Lower leg skin (tissue), 4 donors: ENCODE data around the gene OGFR. TPM values are rescaled to one million over a fixed set of nuclear protein-coding genes. Genes with fewer than 3 reads are reported as not detected.

Experiments
- DNase-seq, 2 donors: peaks; one replicate each; pipeline ENCODE4 v3.0.0-alpha.2; 2019; ENCODE audit warnings: low spot score in 2 of 2
- H3K4me3 ChIP-seq: fragments of 200-600 bp; sonication (generic); 2 replicates; pipeline ENCODE4 v1.5.1; 2017; ENCODE audit warnings: mild to moderate bottlenecking, low read depth; ENCODE audit not compliant: poor library complexity, severe bottlenecking
- POLR2A ChIP-seq, 2 donors: fragments of 450-650 bp; IDR thresholded peaks; one replicate each; pipeline ENCODE4 v1.6.1; 2016 to 2017; ENCODE audit warnings: antibody characterized with exemption in 2 of 2, mild to moderate bottlenecking in 1 of 2, moderate library complexity in 1 of 2
- WGBS, 2 donors: methylation state at CpG; one replicate each; pipeline ENCODE4 v1.1.5; 2018; 5-methylcytosine and 5-hydroxymethylcytosine counted together
- intact Hi-C: fragments of 100-400 bp; cut with DNase I; formaldehyde crosslinking; loops from one replicate; pipeline ENCODE4 v1.15.0; 2023; ENCODE audit warnings: low total_unique reads
- total RNA-seq, 4 donors: library from RNA; depleted of rRNA; stranded (reverse); fragments of >200 nt; gene quantifications; one replicate each; pipeline ENCODE4 v1.1.0, GENCODE V29; 2016
- TF ChIP-seq, protein P1 (sequence below), 3 donors: fragments of 450-650 bp; IDR thresholded peaks; one replicate each; pipeline ENCODE4 v1.5.1; 2016; ENCODE audit warnings: antibody characterized with exemption in 3 of 3, mild to moderate bottlenecking in 3 of 3, moderate library complexity in 2 of 3

Gene OGFR
- total RNA-seq, 4 donors from 2014 or later, result 50.3 to 76.9 (median 58.5) TPM

- H3K4me3 ChIP-seq, result no peak overlapping the region
- WGBS, 2 donors, result 81 to 89% methylated on average over 13 to 26 of the region's 26 CpGs
- TF ChIP-seq, protein P1, sequence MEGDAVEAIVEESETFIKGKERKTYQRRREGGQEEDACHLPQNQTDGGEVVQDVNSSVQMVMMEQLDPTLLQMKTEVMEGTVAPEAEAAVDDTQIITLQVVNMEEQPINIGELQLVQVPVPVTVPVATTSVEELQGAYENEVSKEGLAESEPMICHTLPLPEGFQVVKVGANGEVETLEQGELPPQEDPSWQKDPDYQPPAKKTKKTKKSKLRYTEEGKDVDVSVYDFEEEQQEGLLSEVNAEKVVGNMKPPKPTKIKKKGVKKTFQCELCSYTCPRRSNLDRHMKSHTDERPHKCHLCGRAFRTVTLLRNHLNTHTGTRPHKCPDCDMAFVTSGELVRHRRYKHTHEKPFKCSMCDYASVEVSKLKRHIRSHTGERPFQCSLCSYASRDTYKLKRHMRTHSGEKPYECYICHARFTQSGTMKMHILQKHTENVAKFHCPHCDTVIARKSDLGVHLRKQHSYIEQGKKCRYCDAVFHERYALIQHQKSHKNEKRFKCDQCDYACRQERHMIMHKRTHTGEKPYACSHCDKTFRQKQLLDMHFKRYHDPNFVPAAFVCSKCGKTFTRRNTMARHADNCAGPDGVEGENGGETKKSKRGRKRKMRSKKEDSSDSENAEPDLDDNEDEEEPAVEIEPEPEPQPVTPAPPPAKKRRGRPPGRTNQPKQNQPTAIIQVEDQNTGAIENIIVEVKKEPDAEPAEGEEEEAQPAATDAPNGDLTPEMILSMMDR (IDR thresholded peaks at IDR 0.05), result no peak
- no peak for TF ChIP-seq POLR2A (IDR thresholded peaks at IDR 0.05)
- DNase-seq, result no peak
- intact Hi-C loops, result no loop called here
Measured at GRCh38 chr20:62797671-62798532, 6.7 kb upstream of the OGFR start.

DNA sequence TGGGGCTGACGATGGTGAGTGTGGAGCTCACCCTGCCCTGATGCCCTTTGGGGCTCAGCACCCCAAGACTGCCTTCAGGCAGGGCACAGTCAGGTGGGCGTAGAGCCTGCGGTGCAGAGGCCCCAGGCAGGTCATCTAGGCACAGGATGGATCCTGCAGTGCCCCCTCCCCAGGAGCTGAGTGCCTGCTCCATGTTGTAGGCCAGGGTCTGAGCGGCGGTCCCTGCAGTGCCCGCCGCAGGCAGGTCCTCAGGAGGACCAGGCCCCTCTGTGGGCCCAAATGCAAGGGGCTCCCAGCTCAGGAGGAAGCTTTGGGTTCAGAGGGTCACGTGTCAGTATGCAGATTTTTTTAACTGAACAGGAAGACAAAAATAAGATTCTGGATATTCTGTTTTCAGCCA, 5.6 kb upstream of the OGFR start:
- no peak for DNase-seq
- WGBS, 2 donors, result 84 to 91% methylated on average over 8 of the region's 8 CpGs
- intact Hi-C loops, result no loop called here
- TF ChIP-seq, protein P1 (IDR thresholded peaks at IDR 0.05), result no peak
- TF ChIP-seq POLR2A (IDR thresholded peaks at IDR 0.05), result no peak
- no peak overlapping the region for H3K4me3 ChIP-seq

DNA sequence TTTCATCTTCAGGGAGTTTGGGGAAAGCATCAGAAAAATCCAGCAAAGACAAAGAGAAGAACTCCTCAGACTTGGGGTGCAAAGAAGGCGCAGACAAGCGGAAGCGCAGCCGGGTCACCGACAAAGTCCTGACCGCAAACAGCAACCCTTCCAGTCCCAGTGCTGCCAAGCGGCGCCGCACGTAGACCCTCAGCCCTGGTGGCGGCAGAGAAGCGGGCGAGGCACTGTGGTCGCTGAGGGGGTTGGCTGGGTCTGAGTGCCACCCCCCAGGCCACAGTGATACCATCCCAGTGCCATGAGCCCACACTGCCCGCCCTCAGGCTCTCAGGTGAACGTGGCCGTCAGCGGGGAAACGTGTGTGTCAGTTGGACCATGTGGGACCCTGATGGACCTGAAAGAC, 5.2 kb upstream of the OGFR start:
- intact Hi-C loops, result no loop called here
- 95 to 96% methylated on average over 19 of the region's 19 CpGs for WGBS, 2 donors
- no peak for TF ChIP-seq POLR2A (IDR thresholded peaks at IDR 0.05)
- TF ChIP-seq, protein P1 (IDR thresholded peaks at IDR 0.05), result no peak
- H3K4me3 ChIP-seq, result no peak overlapping the region
- no peak for DNase-seq

- DNase-seq, result no peak
- TF ChIP-seq POLR2A (IDR thresholded peaks at IDR 0.05), result no peak
- TF ChIP-seq, protein P1 (IDR thresholded peaks at IDR 0.05), result no peak
- H3K4me3 ChIP-seq, result no peak overlapping the region
- WGBS, 2 donors, result 89% methylated on average over 10 of the region's 10 CpGs
- intact Hi-C loops, result loop anchor here (10.0 kb wide), 1 partner anchor 395 kb away; the partner anchor contains the start of gene CABLES2
Measured at GRCh38 chr20:62799873-62800272, 4.8 kb upstream of the OGFR start.

DNA sequence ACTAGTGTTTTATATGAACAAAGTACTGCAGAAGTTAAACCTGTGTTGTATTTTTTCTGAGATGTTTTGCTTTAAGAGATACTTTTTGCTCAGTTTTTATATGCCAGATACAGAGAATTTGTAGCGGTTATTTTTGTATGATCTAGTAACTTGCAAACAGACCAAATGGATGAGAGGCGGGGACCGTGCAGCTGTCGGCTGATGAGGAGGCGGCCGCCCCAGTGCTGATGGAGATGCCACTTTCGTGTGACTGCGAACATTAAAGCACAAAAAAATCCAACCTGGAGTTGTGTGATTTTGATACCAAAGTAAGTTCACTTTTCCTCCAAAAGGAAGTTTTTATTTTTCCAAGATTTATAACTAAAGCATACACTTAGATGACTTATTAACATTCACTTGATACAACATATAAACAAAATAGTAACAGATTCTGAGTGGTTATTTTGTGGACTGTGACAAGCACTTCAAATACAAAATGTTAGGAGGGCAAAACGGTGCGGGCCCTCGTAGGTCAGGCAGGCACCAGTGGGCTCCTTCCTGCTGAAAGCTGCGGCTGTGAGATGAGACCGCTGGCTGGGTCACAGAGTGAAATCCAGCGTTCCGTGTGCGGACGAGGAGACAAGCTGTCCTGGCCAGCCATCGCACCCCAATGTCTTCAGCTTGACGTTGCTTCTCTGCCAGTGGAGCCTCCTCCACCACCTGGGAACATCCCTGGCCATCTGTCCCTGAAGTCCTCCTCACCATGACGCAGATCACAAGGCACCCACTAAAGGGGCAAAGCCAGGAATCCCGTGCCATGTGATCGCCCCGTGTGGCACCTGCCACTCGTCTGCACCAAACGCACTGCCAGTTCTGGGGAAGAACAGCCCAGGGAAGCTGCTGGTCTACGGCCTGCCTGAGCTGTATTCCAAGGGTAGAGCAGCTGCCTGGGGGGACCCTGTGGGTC, 4.0 kb upstream of the OGFR start:
- TF ChIP-seq POLR2A (IDR thresholded peaks at IDR 0.05), result no peak
- TF ChIP-seq, protein P1 (IDR thresholded peaks at IDR 0.05), result no peak
- DNase-seq, result no peak
- intact Hi-C loops, result loop anchor here (10.0 kb wide), 1 partner anchor 396 kb away; the partner anchor contains the start of gene CABLES2
- H3K4me3 ChIP-seq, result no peak overlapping the region
- WGBS, 2 donors, result 89 to 92% methylated on average over 25 to 26 of the region's 26 CpGs
